Activated naive CD4-positive, alpha-beta T cell treated with anti-CD3 and anti-CD28 coated beads, Interleukin-2, amount 50 U/mL, for 24 hours (primary cell): ENCODE measurements around the gene MED16.
"Not testable (repeated sequence)": the region's sequence is repeated elsewhere in the genome, so short reads cannot be mapped to it uniquely, and the experiment has no call there.

Experiments
- H3K27ac Mint-ChIP-seq: one replicate; pipeline ENCODE4 v1.8.0; 2021; ENCODE audit warnings: mild to moderate bottlenecking, mixed read lengths
- H3K27me3 Mint-ChIP-seq: one replicate; pipeline ENCODE4 v1.8.0; 2021; ENCODE audit warnings: mixed read lengths
- H3K36me3 Mint-ChIP-seq: one replicate; pipeline ENCODE4 v1.8.0; 2021; ENCODE audit warnings: mixed read lengths
- H3K4me1 Mint-ChIP-seq: one replicate; pipeline ENCODE4 v1.8.0; 2021; ENCODE audit warnings: mixed read lengths
- H3K4me3 Mint-ChIP-seq: one replicate; pipeline ENCODE4 v1.8.0; 2021; ENCODE audit warnings: mild to moderate bottlenecking, mixed read lengths
- H3K9me3 Mint-ChIP-seq: one replicate; pipeline ENCODE4 v1.8.0; 2021; ENCODE audit warnings: mixed read lengths

Gene MED16

GRCh38 chr19:861141-861755, 31.7 kb downstream of the MED16 start:
- H3K36me3 Mint-ChIP-seq = no peaks in the 10 kb centered on the region
- no peak overlapping the region for H3K27ac Mint-ChIP-seq

GRCh38 chr19:858868-859843, 33.8 kb downstream of the MED16 start, which contains the start of gene CFD:
TSS of gene CFD (plus strand) at chr19:859664. CDS start at chr19:859690, 26 bp downstream.
- Mint-ChIP-seq H3K36me3 (no peaks in the 10 kb centered on the region), H3K9me3 (no peaks in the 10 kb centered on the region), H3K4me1 (peaks cover 19% of the 10 kb centered on the region), H3K27me3 (peaks cover 1% of the 10 kb centered on the region), H3K27ac (peak within 1 kb of the TSS; percentile 41), H3K4me3 (no peak within 1 kb of the TSS)

More at GRCh38 chr19:861141-861755, 31.7 kb downstream of the MED16 start:
- peaks cover 19% of the 10 kb centered on the region for H3K4me1 Mint-ChIP-seq
- H3K4me3 Mint-ChIP-seq = no peak overlapping the region
- H3K9me3 Mint-ChIP-seq = no peaks in the 10 kb centered on the region
- H3K27me3 Mint-ChIP-seq = peaks cover 1% of the 10 kb centered on the region

- Mint-ChIP-seq H3K36me3 (no peaks in the 10 kb centered on the region), H3K4me1 (peaks cover 10% of the 10 kb centered on the region), H3K4me3 (no peak overlapping the region), H3K27ac (no peak overlapping the region), H3K9me3 (no peaks in the 10 kb centered on the region), H3K27me3 (peaks cover 1% of the 10 kb centered on the region)
These were observed 34.7 kb downstream of the MED16 start for GRCh38 chr19:858284-858683.

- Mint-ChIP-seq H3K9me3 (no peaks in the 10 kb centered on the region), H3K27ac (no peak overlapping the region), H3K27me3 (peaks cover 1% of the 10 kb centered on the region), H3K4me1 (peaks cover 4% of the 10 kb centered on the region), H3K4me3 (no peak overlapping the region), H3K36me3 (no peaks in the 10 kb centered on the region)
These were observed 37.3 kb downstream of the MED16 start for GRCh38 chr19:855566-856120.

GRCh38 chr19:855142-855541, 37.8 kb downstream of the MED16 start:
- no peaks in the 10 kb centered on the region for H3K9me3 Mint-ChIP-seq
- H3K36me3 Mint-ChIP-seq = no peaks in the 10 kb centered on the region
- no peak overlapping the region for H3K4me3 Mint-ChIP-seq
- peaks cover 2% of the 10 kb centered on the region for H3K27me3 Mint-ChIP-seq
- peaks cover 4% of the 10 kb centered on the region for H3K4me1 Mint-ChIP-seq
- H3K27ac Mint-ChIP-seq = no peak overlapping the region

GRCh38 chr19:854549-854948, 38.4 kb downstream of the MED16 start:
- Mint-ChIP-seq H3K27me3 (peaks cover 2% of the 10 kb centered on the region), H3K27ac (no peak overlapping the region), H3K4me1 (peaks cover 4% of the 10 kb centered on the region), H3K36me3 (no peaks in the 10 kb centered on the region), H3K4me3 (no peak overlapping the region), H3K9me3 (no peaks in the 10 kb centered on the region)

- H3K4me1 Mint-ChIP-seq, H3K36me3 Mint-ChIP-seq, H3K27ac Mint-ChIP-seq, H3K27me3 Mint-ChIP-seq, H3K4me3 Mint-ChIP-seq, H3K9me3 Mint-ChIP-seq: not testable (repeated sequence)
These were observed 39.3 kb downstream of the MED16 start for GRCh38 chr19:853614-854220.

GRCh38 chr19:853014-853585, 39.9 kb downstream of the MED16 start:
- Mint-ChIP-seq H3K9me3 (no peaks in the 10 kb centered on the region), H3K36me3 (no peaks in the 10 kb centered on the region), H3K27me3 (peaks cover 6% of the 10 kb centered on the region), H3K4me3 (no peak overlapping the region), H3K27ac (no peak overlapping the region), H3K4me1 (peaks cover 4% of the 10 kb centered on the region)

- no peaks in the 10 kb centered on the region for H3K4me1 Mint-ChIP-seq
- no peak within 1 kb of the TSS for H3K27ac Mint-ChIP-seq
- no peaks in the 10 kb centered on the region for H3K9me3 Mint-ChIP-seq
- no peaks in the 10 kb centered on the region for H3K36me3 Mint-ChIP-seq
- peaks cover 7% of the 10 kb centered on the region for H3K27me3 Mint-ChIP-seq
- H3K4me3 Mint-ChIP-seq = no peak within 1 kb of the TSS
These were observed 40.6 kb downstream of the MED16 start, which contains the start of gene ELANE for GRCh38 chr19:852136-853013. TSS of gene ELANE (plus strand) at chr19:852303. CDS start at chr19:852329, 26 bp downstream.

- Mint-ChIP-seq H3K27me3 (peaks cover 12% of the 10 kb centered on the region), H3K4me3 (no peak overlapping the region), H3K36me3 (no peaks in the 10 kb centered on the region), H3K4me1 (no peaks in the 10 kb centered on the region), H3K9me3 (no peaks in the 10 kb centered on the region), H3K27ac (no peak overlapping the region)
These were observed 42.0 kb downstream of the MED16 start for GRCh38 chr19:850979-851335.

- Mint-ChIP-seq H3K27me3 (peaks cover 15% of the 10 kb centered on the region), H3K4me3 (no peak overlapping the region), H3K9me3 (no peaks in the 10 kb centered on the region), H3K36me3 (no peaks in the 10 kb centered on the region), H3K4me1 (no peaks in the 10 kb centered on the region), H3K27ac (no peak overlapping the region)
These were observed 42.6 kb downstream of the MED16 start for GRCh38 chr19:850221-850978.

GRCh38 chr19:849195-849594, 43.8 kb downstream of the MED16 start:
- H3K27ac Mint-ChIP-seq = not testable (repeated sequence)

GRCh38 chr19:848386-848921, 44.5 kb downstream of the MED16 start:
- Mint-ChIP-seq H3K27ac (no peak overlapping the region), H3K36me3 (no peaks in the 10 kb centered on the region), H3K9me3 (no peaks in the 10 kb centered on the region), H3K4me1 (peaks cover 4% of the 10 kb centered on the region), H3K4me3 (no peak overlapping the region), H3K27me3 (peaks cover 19% of the 10 kb centered on the region)

More at GRCh38 chr19:849195-849594, 43.8 kb downstream of the MED16 start:
- H3K9me3 Mint-ChIP-seq, H3K4me1 Mint-ChIP-seq, H3K36me3 Mint-ChIP-seq, H3K4me3 Mint-ChIP-seq: not testable (repeated sequence)
- peaks cover 19% of the 10 kb centered on the region for H3K27me3 Mint-ChIP-seq
